ENCODE measurements around the gene ERAL1. TPM values are rescaled to one million over a fixed set of nuclear protein-coding genes. Genes with fewer than 3 reads are reported as not detected.

ERAL1 gene
- total and polyA plus RNA-seq, 2 of the 13 experiments (the other 11 are each of a cell fraction or from before 2014, with no cell fraction given) = 46.9 to 72.2 TPM

GRCh38 chr17:28854457-28855335 is at the start of gene ERAL1 (continued):
- 0 out of 2 replicates have a peak, but pooled peaks have one; percentile 15 for TF ChIP-seq ZNF777 (CRISPR knock-in tag; IDR thresholded peaks at IDR 0.05)
- no peak for TF ChIP-seq TEAD2 (CRISPR knock-in tag; IDR thresholded peaks at IDR 0.05)
- no peak for TF ChIP-seq ELF4 (CRISPR knock-in tag; IDR thresholded peaks at IDR 0.05; ENCODE audit: borderline replicate concordance)
- TF ChIP-seq ZNF709 (CRISPR knock-in tag; IDR thresholded peaks at IDR 0.05) = no peak
- no peak for TF ChIP-seq RFX5 (IDR thresholded peaks at IDR 0.05; ENCODE audit: low read depth, low read length)
- TF ChIP-seq MYPOP (CRISPR knock-in tag; IDR thresholded peaks at IDR 0.05) = peak; percentile 17; the same call in 1 of the 2 replicates
- TF ChIP-seq ZFP37 (CRISPR knock-in tag; IDR thresholded peaks at IDR 0.05; ENCODE audit: borderline replicate concordance) = no peak
- TF ChIP-seq CBFB (CRISPR knock-in tag; IDR thresholded peaks at IDR 0.05) = 0 out of 2 replicates have a peak, but pooled peaks have one; percentile 45
- TF ChIP-seq ZBTB44 (CRISPR knock-in tag; IDR thresholded peaks at IDR 0.05) = no peak
- TF ChIP-seq TEAD3 (CRISPR knock-in tag; optimal IDR thresholded peaks at IDR 0.05; ENCODE audit: borderline replicate concordance) = peak; percentile 21
- peak; percentile 96 for TF ChIP-seq KDM5A (IDR thresholded peaks at IDR 0.05; ENCODE audit: borderline replicate concordance, low read length)
- TF ChIP-seq KLF12 (CRISPR knock-in tag; IDR thresholded peaks at IDR 0.05; ENCODE audit: borderline replicate concordance) = 0 out of 2 replicates have a peak, but pooled peaks have one; percentile 8
- no peak for TF ChIP-seq IRX3 (CRISPR knock-in tag; IDR thresholded peaks at IDR 0.05; ENCODE audit: borderline replicate concordance, low read depth)
- TF ChIP-seq DZIP1 (CRISPR knock-in tag; IDR thresholded peaks at IDR 0.05) = no peak
- peak; percentile 89 for TF ChIP-seq CREM (IDR thresholded peaks at IDR 0.05)
- TF ChIP-seq CREM (CRISPR knock-in tag; IDR thresholded peaks at IDR 0.05) = no peak
- peak; percentile 69 for TF ChIP-seq ZGPAT (CRISPR knock-in tag; IDR thresholded peaks at IDR 0.05)
- no peak for TF ChIP-seq SMAD3 (CRISPR knock-in tag; IDR thresholded peaks at IDR 0.05)
- 0 out of 2 replicates have a peak, but pooled peaks have one; percentile 62 for TF ChIP-seq HOXD1 (CRISPR knock-in tag; IDR thresholded peaks at IDR 0.05)

All from HepG2 (cell line).